Measurements from ENCODE around the gene IFITM10. TPM values are rescaled to one million over a fixed set of nuclear protein-coding genes. Genes with fewer than 3 reads are reported as not detected.

Gene IFITM10
- total RNA-seq, 3 donors from 2014 or later, result 0.46 to 2.8 (median 1.9) TPM

DNA sequence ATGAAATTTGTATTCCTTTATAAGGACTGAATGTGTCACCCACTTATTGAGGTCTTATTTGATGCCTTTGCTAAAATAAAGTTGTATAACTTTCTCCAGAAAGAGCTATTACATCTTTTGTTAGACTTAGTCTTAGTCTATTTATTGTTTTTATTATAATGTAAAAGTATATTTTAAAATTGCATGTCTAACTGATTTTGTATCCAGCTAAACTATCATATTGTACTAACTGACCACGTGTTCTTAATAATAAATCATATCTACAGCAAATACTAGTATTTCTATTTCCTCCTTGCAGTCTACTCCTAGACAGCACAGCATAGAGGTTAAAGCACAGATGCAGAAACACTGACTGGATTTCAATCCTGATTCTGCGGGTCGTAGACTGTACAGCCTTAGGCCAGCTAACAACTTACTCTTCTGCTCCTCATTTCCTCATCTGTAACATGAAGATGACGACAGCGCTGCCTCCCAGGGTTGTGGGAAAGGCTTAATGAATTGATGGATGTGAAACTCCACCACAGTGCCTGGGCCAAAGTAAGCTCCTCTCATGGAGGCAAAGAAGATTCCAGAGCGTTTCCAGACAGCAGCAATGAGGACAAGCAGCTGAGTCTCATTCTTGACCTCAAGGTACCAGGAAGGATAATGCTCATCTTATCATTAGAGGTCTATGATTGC lies 13.2 kb downstream of the IFITM10 start:
- no peak overlapping the region for H3K4me3 ChIP-seq
- no peaks in the 10 kb centered on the region for H3K4me1 ChIP-seq (ENCODE audit: low read depth)
- TF ChIP-seq, protein P1, sequence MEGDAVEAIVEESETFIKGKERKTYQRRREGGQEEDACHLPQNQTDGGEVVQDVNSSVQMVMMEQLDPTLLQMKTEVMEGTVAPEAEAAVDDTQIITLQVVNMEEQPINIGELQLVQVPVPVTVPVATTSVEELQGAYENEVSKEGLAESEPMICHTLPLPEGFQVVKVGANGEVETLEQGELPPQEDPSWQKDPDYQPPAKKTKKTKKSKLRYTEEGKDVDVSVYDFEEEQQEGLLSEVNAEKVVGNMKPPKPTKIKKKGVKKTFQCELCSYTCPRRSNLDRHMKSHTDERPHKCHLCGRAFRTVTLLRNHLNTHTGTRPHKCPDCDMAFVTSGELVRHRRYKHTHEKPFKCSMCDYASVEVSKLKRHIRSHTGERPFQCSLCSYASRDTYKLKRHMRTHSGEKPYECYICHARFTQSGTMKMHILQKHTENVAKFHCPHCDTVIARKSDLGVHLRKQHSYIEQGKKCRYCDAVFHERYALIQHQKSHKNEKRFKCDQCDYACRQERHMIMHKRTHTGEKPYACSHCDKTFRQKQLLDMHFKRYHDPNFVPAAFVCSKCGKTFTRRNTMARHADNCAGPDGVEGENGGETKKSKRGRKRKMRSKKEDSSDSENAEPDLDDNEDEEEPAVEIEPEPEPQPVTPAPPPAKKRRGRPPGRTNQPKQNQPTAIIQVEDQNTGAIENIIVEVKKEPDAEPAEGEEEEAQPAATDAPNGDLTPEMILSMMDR (IDR thresholded peaks at IDR 0.05), result no peak
- intact Hi-C loops (cut with DNase I, micrococcal nuclease), result no loop called here
- ATAC-seq, result no peak
- DNase-seq, result no peak
- H3K36me3 ChIP-seq (ENCODE audit: low read depth), result no peaks in the 10 kb centered on the region
- peaks cover 13% of the 10 kb centered on the region for H3K9me3 ChIP-seq

DNA sequence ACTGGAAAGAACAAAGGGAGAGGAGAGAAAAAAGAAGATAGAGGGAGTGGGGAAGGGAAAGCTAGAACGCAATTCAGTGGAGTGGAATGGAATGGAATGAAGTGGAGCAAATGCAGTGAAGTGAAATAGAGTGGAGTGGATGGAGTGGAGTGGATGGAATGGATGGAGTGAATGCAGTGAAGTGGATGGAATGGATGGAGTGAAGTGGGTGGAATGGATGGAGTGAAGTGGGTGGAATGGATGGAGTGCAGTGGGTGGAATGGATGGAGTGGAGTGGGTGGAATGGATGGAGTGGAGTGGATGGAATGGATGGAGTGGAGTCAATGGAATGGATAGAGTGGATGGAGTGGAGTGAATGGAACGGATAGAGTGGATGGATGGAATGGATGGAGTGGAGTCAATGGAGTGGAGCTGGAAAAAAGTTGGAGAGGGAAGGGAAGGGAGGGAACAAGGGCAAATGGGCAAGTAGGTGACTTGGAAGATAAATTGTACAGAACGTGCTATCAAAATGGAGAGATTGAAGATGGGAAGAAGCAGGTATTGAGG lies 13.9 kb downstream of the IFITM10 start:
- ATAC-seq (no peak), DNase-seq (no peak)
- TF ChIP-seq, protein P1 (IDR thresholded peaks at IDR 0.05), result no peak
- no peaks in the 10 kb centered on the region for H3K36me3 ChIP-seq (ENCODE audit: low read depth)
- no peak overlapping the region for H3K4me3 ChIP-seq
- intact Hi-C loops (cut with DNase I, micrococcal nuclease), result no loop called here
- H3K4me1 ChIP-seq (ENCODE audit: low read depth), result no peaks in the 10 kb centered on the region
- H3K9me3 ChIP-seq, result peaks cover 13% of the 10 kb centered on the region

DNA sequence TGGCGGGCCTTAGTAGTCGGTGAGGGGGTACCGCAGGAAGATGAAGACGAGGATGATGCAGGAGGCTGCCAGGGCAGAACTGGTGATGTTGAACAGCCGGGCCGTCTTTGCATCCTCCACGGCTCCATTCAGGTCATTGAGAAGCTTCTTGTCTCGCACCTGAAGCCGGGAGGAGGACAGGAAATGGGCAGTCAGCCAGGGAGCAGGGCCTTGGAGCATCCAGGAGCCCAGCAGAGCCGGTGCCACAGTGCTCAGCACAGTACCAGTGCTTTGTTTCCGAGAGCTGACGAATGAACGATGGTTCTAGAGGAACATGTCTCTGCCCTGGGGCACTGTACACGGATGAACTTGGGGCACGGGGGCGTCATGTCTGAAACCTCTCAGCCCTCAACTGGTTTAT lies 15.1 kb downstream of the IFITM10 start:
- DNase-seq (no peak), ATAC-seq (no peak)
- Histone ChIP-seq H3K9me3 (peaks cover 13% of the 10 kb centered on the region), H3K4me1 (ENCODE audit: low read depth) (no peaks in the 10 kb centered on the region), H3K36me3 (ENCODE audit: low read depth) (no peaks in the 10 kb centered on the region), H3K4me3 (no peak overlapping the region)
- TF ChIP-seq, protein P1 (IDR thresholded peaks at IDR 0.05), result no peak
- intact Hi-C loops (cut with DNase I, micrococcal nuclease), result no loop called here

DNA sequence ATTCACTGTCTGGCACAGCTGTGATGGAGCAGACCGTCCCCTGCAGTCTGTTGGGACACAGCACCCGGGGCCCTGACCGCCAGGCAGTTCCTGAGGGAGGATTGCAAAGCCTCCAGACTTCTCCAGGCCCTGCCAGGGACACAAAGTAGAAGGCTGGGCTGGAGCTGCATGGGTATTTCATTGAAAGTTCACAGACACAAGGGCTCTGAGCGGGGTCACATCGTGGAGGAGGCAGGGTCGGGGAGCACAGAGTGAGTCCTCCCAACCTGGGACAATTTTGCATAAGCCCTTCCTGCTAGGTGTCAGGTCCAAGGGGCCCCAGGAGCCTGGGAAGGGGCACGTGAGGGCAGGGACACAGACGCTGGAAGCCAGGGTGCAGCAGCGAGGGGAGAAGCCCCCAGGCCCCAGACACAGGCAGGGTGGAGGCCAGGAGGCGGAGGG lies 15.7 kb downstream of the IFITM10 start:
- Histone ChIP-seq H3K4me1 (ENCODE audit: low read depth) (no peaks in the 10 kb centered on the region), H3K9me3 (peaks cover 13% of the 10 kb centered on the region), H3K4me3 (no peak overlapping the region), H3K36me3 (ENCODE audit: low read depth) (no peaks in the 10 kb centered on the region)
- ATAC-seq, result no peak
- DNase-seq, result no peak
- TF ChIP-seq, protein P1 (IDR thresholded peaks at IDR 0.05), result no peak
- intact Hi-C loops (cut with DNase I, micrococcal nuclease), result no loop called here

DNA sequence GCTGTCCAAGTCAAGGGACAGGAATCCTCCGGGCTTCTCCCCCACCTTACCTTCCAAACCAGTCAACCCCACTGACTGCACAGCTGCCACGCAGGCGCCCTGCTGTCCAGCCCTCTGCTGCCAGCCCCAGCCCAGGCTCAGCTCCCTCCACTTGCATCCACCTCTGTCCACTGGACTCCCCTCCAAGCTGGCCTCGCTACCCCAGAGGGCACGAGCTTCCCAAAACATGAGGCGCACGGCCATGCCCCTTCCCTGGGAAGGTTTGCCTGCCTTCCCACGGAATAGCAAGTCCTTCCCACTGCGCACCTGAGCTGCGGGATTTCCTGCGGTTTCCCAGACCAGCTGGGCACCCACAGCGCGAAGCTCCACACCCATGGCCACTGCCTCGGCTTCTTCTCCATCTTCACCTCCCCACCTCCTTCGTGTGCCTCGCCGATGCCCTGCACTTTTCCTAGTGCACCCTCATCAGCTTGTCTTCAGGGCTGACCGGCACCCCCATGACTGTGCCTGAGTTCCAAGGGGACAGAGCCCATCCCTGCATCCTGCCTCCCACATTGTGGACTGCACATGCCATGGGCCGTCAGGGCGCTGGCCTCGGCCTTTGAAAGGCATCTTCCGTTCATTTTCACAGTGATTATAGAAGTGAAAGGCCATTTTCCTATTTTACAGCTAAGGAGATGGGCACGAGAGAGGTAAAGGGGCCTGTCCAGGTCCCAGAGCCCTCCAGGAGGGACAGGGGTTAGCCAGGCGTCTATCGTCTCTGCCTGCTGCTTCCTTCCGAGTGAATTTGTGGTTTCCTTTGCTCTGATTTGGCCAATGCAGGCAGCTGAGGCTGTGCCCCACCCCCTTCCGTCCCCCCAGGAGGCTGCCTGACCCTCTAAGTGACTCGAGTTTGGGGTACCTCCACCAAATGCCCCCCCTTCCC lies 16.4 kb downstream of the IFITM10 start:
- H3K36me3 ChIP-seq (ENCODE audit: low read depth), result no peaks in the 10 kb centered on the region
- no peaks in the 10 kb centered on the region for H3K4me1 ChIP-seq (ENCODE audit: low read depth)
- TF ChIP-seq, protein P1 (IDR thresholded peaks at IDR 0.05), result no peak
- H3K4me3 ChIP-seq, result no peak overlapping the region
- H3K9me3 ChIP-seq, result peaks cover 13% of the 10 kb centered on the region
- intact Hi-C loops (cut with DNase I, micrococcal nuclease), result no loop called here
- no peak for DNase-seq
- ATAC-seq, result no peak
